B cell (primary cell): ENCODE measurements around the gene CDC20B. TPM values are rescaled to one million over a fixed set of nuclear protein-coding genes. Genes with fewer than 3 reads are reported as not detected.

Source experiments
- ATAC-seq: fragments of 200-7000 bp; cut with Tn5 transposase; one replicate; pipeline ENCODE4 v1.10.0; 2021; ENCODE audit warnings: low read depth, mild to moderate bottlenecking, moderate number of reproducible peaks, moderate library complexity
- CTCF ChIA-PET: fragments of 350-600 bp; sonication (Branson Sonifier 250); formaldehyde crosslinking; loops from one replicate; lab custom pipeline; 2021; ENCODE audit warnings: antibody characterized with exemption, inconsistent platforms; lab: Charles Lee
- POLR2A ChIA-PET: fragments of 350-600 bp; sonication (Branson Sonifier 250); formaldehyde crosslinking; loops from one replicate; lab custom pipeline; 2021; ENCODE audit warnings: antibody characterized with exemption; lab: Charles Lee
- DNase-seq: peaks from one replicate; pipeline ENCODE4 v3.0.0; 2013
- H2AFZ ChIP-seq: 2 replicates; pipeline ENCODE4 v1.6.1; 2012; ENCODE audit warnings: mild to moderate bottlenecking, low read depth, low read length; ENCODE audit not compliant: insufficient read depth, poor library complexity, severe bottlenecking
- H3K27ac ChIP-seq, 2 donors: 1 replicate in 1 of 2; 2 replicates in 1 of 2; pipeline ENCODE4 v1.5.1; 2012 to 2013; ENCODE audit warnings: low read length in 2 of 2, mild to moderate bottlenecking in 2 of 2, moderate library complexity in 1 of 2
- H3K27me3 ChIP-seq, 4 experiments: fragments of 200-600 bp in 1 of 4; sonication (generic) in 1 of 4; replicated peaks in 1 of 4; 1 replicate in 2 of 4; 2 replicates in 2 of 4; pipeline versions ENCODE4 v1.6.1 to v1.7.0; 2013 to 2016; ENCODE audit warnings: low read length in 3 of 4, mild to moderate bottlenecking in 2 of 4, mixed read lengths in 1 of 4, moderate library complexity in 1 of 4; ENCODE audit not compliant: insufficient read depth in 4 of 4, control insufficient read depth in 3 of 4; ENCODE audit errors: control extremely low read depth in 1 of 4
- H3K36me3 ChIP-seq, 2 experiments: replicated peaks in 1 of 2; 1 replicate in 1 of 2; 2 replicates in 1 of 2; pipeline versions ENCODE4 v1.6.1 to v1.7.1; 2013; ENCODE audit warnings: low read length in 1 of 2; ENCODE audit not compliant: insufficient read depth in 2 of 2, control insufficient read depth in 1 of 2; ENCODE audit errors: control extremely low read depth in 1 of 2, extremely low read depth in 1 of 2
- H3K4me1 ChIP-seq, 2 donors: fragments of 200-600 bp in 1 of 2; sonication (generic) in 1 of 2; 1 replicate in 1 of 2; 2 replicates in 1 of 2; pipeline versions ENCODE4 v1.5.1 to v1.6.1; 2013 to 2017; ENCODE audit warnings: low read length in 2 of 2; ENCODE audit not compliant: control insufficient read depth in 2 of 2, insufficient read depth in 2 of 2
- H3K4me2 ChIP-seq: replicated peaks from 2 replicates; pipeline ENCODE3; 2012; ENCODE audit warnings: mild to moderate bottlenecking, low read depth, low read length; ENCODE audit not compliant: poor library complexity, severe bottlenecking
- H3K4me3 ChIP-seq, 5 experiments: fragments of 200-600 bp in 1 of 5; sonication (generic) in 1 of 5; 1 replicate in 3 of 5; 2 replicates in 2 of 5; pipeline versions ENCODE4 v1.5.1 to v1.7.0; 2011 to 2016; ENCODE audit warnings: low read length in 4 of 5, mild to moderate bottlenecking in 4 of 5, low read depth in 2 of 5, control low read depth in 1 of 5, moderate library complexity in 1 of 5; ENCODE audit not compliant: insufficient read depth in 1 of 5; ENCODE audit errors: control extremely low read depth in 1 of 5, extremely low read depth in 1 of 5
- H3K79me2 ChIP-seq: fragments of 200-600 bp; sonication (generic); one replicate; pipeline ENCODE4 v1.6.0; 2016; ENCODE audit warnings: low read length; ENCODE audit not compliant: control insufficient read depth, insufficient read depth
- H3K9ac ChIP-seq: fragments of 200-600 bp; sonication (generic); 2 replicates; pipeline ENCODE4 v1.6.1; 2017; ENCODE audit warnings: mild to moderate bottlenecking, low read length, moderate library complexity
- H3K9me3 ChIP-seq, 3 donors: one replicate each; pipeline versions ENCODE4 v1.6.1 to v1.7.1; 2013; ENCODE audit warnings: low read length in 2 of 3; ENCODE audit not compliant: control insufficient read depth in 2 of 3, insufficient read depth in 1 of 3; ENCODE audit errors: control extremely low read depth in 1 of 3
- H4K20me1 ChIP-seq: 2 replicates; pipeline ENCODE4 v1.6.0; 2012; ENCODE audit warnings: mild to moderate bottlenecking, low read length; ENCODE audit not compliant: insufficient read depth, control insufficient read depth, poor library complexity, severe bottlenecking
- H3K27ac Mint-ChIP-seq: one replicate; pipeline ENCODE4 v1.8.0; 2021; ENCODE audit warnings: mixed read lengths
- H3K27me3 Mint-ChIP-seq: one replicate; pipeline ENCODE4 v1.8.0; 2021; ENCODE audit warnings: mixed read lengths
- H3K4me1 Mint-ChIP-seq: one replicate; pipeline ENCODE4 v1.8.0; 2021; ENCODE audit warnings: mixed read lengths
- H3K4me3 Mint-ChIP-seq: one replicate; pipeline ENCODE4 v1.8.0; 2021; ENCODE audit warnings: mixed read lengths
- H3K9me3 Mint-ChIP-seq: one replicate; pipeline ENCODE4 v1.8.0; 2022; ENCODE audit warnings: mixed read lengths; ENCODE audit not compliant: insufficient read depth
- CTCF ChIP-seq: fragments of 200-600 bp; IDR thresholded peaks from one replicate; pipeline ENCODE4 v1.8.0; 2022; ENCODE audit warnings: antibody characterized with exemption, mild to moderate bottlenecking
- EZH2 ChIP-seq: IDR thresholded peaks from 2 replicates; pipeline ENCODE4 v1.6.1; 2012; ENCODE audit warnings: borderline replicate concordance, low read depth, mild to moderate bottlenecking, moderate library complexity, low read length; ENCODE audit not compliant: insufficient read depth, poor library complexity, severe bottlenecking
- WGBS: methylation state at CpG from one replicate; pipeline ENCODE4 v1.1.5; 2013; ENCODE audit warnings: missing lambda C conversion rate; ENCODE audit not compliant: insufficient coverage; 5-methylcytosine and 5-hydroxymethylcytosine counted together
- intact Hi-C: fragments of 100-400 bp; cut with micrococcal nuclease; formaldehyde crosslinking; loops from one replicate; pipeline ENCODE4 v1.10.0; 2022
- polyA plus RNA-seq: library from polyadenylated mRNA; depleted of rRNA; stranded (reverse); fragments of >200 nt; gene quantifications from 2 replicates; pipeline ENCODE4 v1.2.3, GENCODE V29; 2012
- total RNA-seq, 2 donors: library from RNA; stranded (reverse); fragments of 120-200 nt in 1 of 2; gene quantifications; 1 replicate in 1 of 2; 2 replicates in 1 of 2; pipeline versions ENCODE4 v1.2.3 to v1.2.4, GENCODE V29; 2013 to 2022

CDC20B gene
- total and polyA plus RNA-seq, 2 donors (not counting 1 experiment from before 2014, with no cell fraction given), result 0.09 TPM; not detected in 1

GRCh38 chr5:55134053-55134722, 38.8 kb downstream of the CDC20B start:
- Mint-ChIP-seq H3K27ac (no peak overlapping the region), H3K4me3 (no peak overlapping the region), H3K4me1 (no peaks in the 10 kb centered on the region), H3K9me3 (peaks cover 8% of the 10 kb centered on the region), H3K27me3 (peaks cover 27% of the 10 kb centered on the region)
- Histone ChIP-seq H3K4me3 (no peak overlapping the region), H4K20me1 (no peaks in the 10 kb centered on the region), H3K4me1 (no peaks in the 10 kb centered on the region), H3K27ac (no peak overlapping the region), H3K27me3 (no peaks in the 10 kb centered on the region), H3K36me3 (no peaks in the 10 kb centered on the region), H3K79me2 (no peaks in the 10 kb centered on the region), H3K9me3 (peaks cover 0 to 4% (median 2%) of the 10 kb centered on the region in 3 donors), H3K9ac (no peak overlapping the region), H2AFZ (no peak overlapping the region), H3K4me2 (no peak overlapping the region)
- POLR2A ChIA-PET, result no interaction called here
- ATAC-seq, result no peak
- intact Hi-C loops, result no loop called here
- CTCF ChIA-PET, result no interaction called here
- WGBS, result 94% methylated on average over 3 of the region's 5 CpGs
- no peak for DNase-seq
- TF ChIP-seq EZH2, result no peak
- TF ChIP-seq CTCF, result no peak

- Mint-ChIP-seq H3K27ac (no peak overlapping the region), H3K9me3 (no peaks in the 10 kb centered on the region), H3K4me3 (no peak overlapping the region), H3K27me3 (peaks cover 24% of the 10 kb centered on the region), H3K4me1 (no peaks in the 10 kb centered on the region)
- Histone ChIP-seq H3K27me3 (peaks cover 0 to 2% (median 0%) of the 10 kb centered on the region in 4 experiments), H3K9ac (no peak overlapping the region), H3K27ac (no peak overlapping the region), H3K4me3 (no peak overlapping the region), H3K79me2 (no peaks in the 10 kb centered on the region), H3K4me2 (no peak overlapping the region), H4K20me1 (no peaks in the 10 kb centered on the region), H3K4me1 (no peaks in the 10 kb centered on the region), H3K9me3 (no peaks in the 10 kb centered on the region), H3K36me3 (no peaks in the 10 kb centered on the region), H2AFZ (no peak overlapping the region)
- POLR2A ChIA-PET, result no interaction called here
- TF ChIP-seq CTCF, result no peak
- TF ChIP-seq EZH2, result no peak
- no peak for DNase-seq
- no peak for ATAC-seq
- intact Hi-C loops, result no loop called here
- CTCF ChIA-PET, result no interaction called here
- WGBS, result no CpG with 5 or more reads among the region's 3 CpGs
Measured at GRCh38 chr5:55123365-55123764, 49.6 kb downstream of the CDC20B start.
